ENCODE measurements around the gene ZBTB42.

Gene ZBTB42

DNA sequence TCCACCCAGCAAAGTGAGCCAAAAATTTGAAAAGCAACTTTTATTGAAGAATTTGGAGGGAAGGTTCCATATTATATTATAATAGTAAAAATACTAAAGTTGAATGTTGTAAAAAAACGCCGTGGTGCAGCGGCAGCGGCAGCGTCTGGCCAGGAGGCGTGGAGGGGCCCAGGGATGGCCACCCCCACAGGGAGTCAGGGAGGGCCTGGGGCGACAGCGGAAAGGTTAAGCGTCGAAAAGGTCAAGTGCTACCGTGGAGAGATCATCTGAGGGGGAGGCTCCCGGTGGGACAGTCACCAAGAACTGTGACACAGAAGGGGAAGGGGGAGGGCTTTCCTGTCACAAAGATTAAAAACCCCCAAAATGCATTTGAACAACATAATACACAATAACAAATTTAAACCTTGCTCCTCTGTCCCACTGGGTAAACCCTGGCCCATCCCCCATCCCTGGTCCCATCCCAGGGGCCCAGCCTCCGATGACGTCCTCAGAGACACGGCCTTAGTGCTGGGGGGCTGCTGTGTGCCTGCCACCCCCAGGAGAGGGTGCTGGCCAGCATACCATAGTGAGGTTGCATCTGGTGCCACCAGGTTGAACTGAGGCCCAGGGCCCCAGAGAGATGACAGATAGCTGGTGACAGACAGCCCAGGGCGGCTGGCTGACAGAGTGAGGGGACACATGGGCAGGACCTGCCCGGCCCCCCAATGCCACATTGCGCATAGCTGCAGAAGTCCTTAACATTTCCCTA is 31.4 kb upstream of the ZBTB42 start:
- no peak overlapping the region for H3K23ac ChIP-seq (ENCODE audit: low read length in 2 of 2)
- peak overlapping the region; percentile 94 for H4K8ac ChIP-seq (ENCODE audit: low read length)
- peaks cover 13% of the 10 kb centered on the region for H3K4me1 ChIP-seq (ENCODE audit: control insufficient read depth, insufficient read depth, low read depth, low read length)
- 88% methylated on average over 16 of the region's 18 CpGs for WGBS
- peaks cover 37 to 56% of the 10 kb centered on the region in 2 experiments for H3K36me3 ChIP-seq (ENCODE audit: control insufficient read depth in 1 of 2, insufficient read depth in 2 of 2, low read depth in 1 of 2, low read length in 2 of 2)
- no peak for DNase-seq
- no peak overlapping the region for H3K4ac ChIP-seq (ENCODE audit: low read depth in 1 of 2, low read length in 2 of 2)
- no peaks in the 10 kb centered on the region for H3K27me3 ChIP-seq (ENCODE audit: control insufficient read depth in 1 of 2, insufficient read depth in 1 of 2, low read length in 2 of 2)
- H2BK120ac ChIP-seq (ENCODE audit: low read depth, low read length) = no peak overlapping the region
- H2BK12ac ChIP-seq (ENCODE audit: low read length in 2 of 2) = peak overlapping the region in 1 of 2 experiments; percentile 73
- H3K9ac ChIP-seq (ENCODE audit: low read length) = no peak overlapping the region
- H3K14ac ChIP-seq (ENCODE audit: low read length in 2 of 2) = peak overlapping the region in 1 of 2 experiments; percentile 50
- no peak overlapping the region for H3K4me2 ChIP-seq (ENCODE audit: low read length, poor library complexity, severe bottlenecking)
- no peak overlapping the region for H2AFZ ChIP-seq (ENCODE audit: low read depth, low read length)
- H3K18ac ChIP-seq (ENCODE audit: low read depth in 1 of 2, low read length in 2 of 2) = peak overlapping the region in 1 of 2 experiments; percentile 53
- H2AK5ac ChIP-seq (ENCODE audit: low read length, severe bottlenecking) = no peak overlapping the region
- H3K9me3 ChIP-seq (ENCODE audit: control insufficient read depth, low read length) = no peaks in the 10 kb centered on the region
- H2BK15ac ChIP-seq (ENCODE audit: low read depth, poor library complexity, severe bottlenecking) = no peak overlapping the region
- no peak overlapping the region for H4K91ac ChIP-seq (ENCODE audit: low read length)
- H3K27ac ChIP-seq (ENCODE audit: low read length, poor library complexity, severe bottlenecking) = no peak overlapping the region
- no peak overlapping the region for H3K4me3 ChIP-seq (ENCODE audit: insufficient read depth in 1 of 2, low read depth in 1 of 2, low read length in 2 of 2)
- no peak overlapping the region for H2BK5ac ChIP-seq (ENCODE audit: low read depth, low read length, poor library complexity, severe bottlenecking)
- H3K79me1 ChIP-seq (replicated peaks; ENCODE audit: low read length, poor library complexity, severe bottlenecking) = peaks cover 4% of the 10 kb centered on the region

DNA sequence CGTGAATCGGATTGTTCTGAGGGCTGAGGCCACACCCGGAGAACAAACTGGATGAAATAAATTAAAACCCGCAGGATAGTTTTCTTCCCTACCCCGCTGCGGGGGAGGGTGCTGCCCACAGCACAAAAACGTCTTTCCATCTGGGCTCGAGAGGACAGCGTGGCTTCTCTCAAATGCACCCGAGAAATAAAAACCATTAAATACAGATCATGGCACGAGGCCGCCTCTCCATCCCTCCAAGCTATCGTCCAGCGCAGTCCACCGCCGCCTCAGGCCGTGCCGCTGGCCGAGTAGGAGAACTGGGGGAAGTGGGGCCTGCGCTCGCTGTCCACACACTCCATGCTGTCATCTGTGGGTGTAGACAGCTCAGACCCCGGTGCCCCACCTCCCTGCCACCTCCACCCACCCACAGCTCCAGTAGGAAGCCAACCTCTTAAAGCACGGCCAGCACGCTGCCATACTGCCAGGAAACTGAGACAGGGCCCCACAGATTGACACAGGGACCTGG is 30.8 kb upstream of the ZBTB42 start:
- Histone ChIP-seq H2AK5ac (ENCODE audit: low read length, severe bottlenecking) (no peak overlapping the region), H2BK5ac (ENCODE audit: low read depth, low read length, poor library complexity, severe bottlenecking) (no peak overlapping the region), H3K14ac (ENCODE audit: low read length in 2 of 2) (no peak overlapping the region), H3K27me3 (ENCODE audit: control insufficient read depth in 1 of 2, insufficient read depth in 1 of 2, low read length in 2 of 2) (no peaks in the 10 kb centered on the region), H2AFZ (ENCODE audit: low read depth, low read length) (no peak overlapping the region), H3K9ac (ENCODE audit: low read length) (no peak overlapping the region), H3K27ac (ENCODE audit: low read length, poor library complexity, severe bottlenecking) (no peak overlapping the region), H3K4ac (ENCODE audit: low read depth in 1 of 2, low read length in 2 of 2) (no peak overlapping the region), H3K4me3 (ENCODE audit: insufficient read depth in 1 of 2, low read depth in 1 of 2, low read length in 2 of 2) (no peak overlapping the region), H3K36me3 (ENCODE audit: control insufficient read depth in 1 of 2, insufficient read depth in 2 of 2, low read depth in 1 of 2, low read length in 2 of 2) (peaks cover 39 to 62% of the 10 kb centered on the region in 2 experiments), H3K18ac (ENCODE audit: low read depth in 1 of 2, low read length in 2 of 2) (peak overlapping the region in 1 of 2 experiments; percentile 14), H3K4me2 (ENCODE audit: low read length, poor library complexity, severe bottlenecking) (no peak overlapping the region), H2BK120ac (ENCODE audit: low read depth, low read length) (no peak overlapping the region), H3K4me1 (ENCODE audit: control insufficient read depth, insufficient read depth, low read depth, low read length) (peaks cover 13% of the 10 kb centered on the region), H3K9me3 (ENCODE audit: control insufficient read depth, low read length) (no peaks in the 10 kb centered on the region), H4K8ac (ENCODE audit: low read length) (no peak overlapping the region), H2BK12ac (ENCODE audit: low read length in 2 of 2) (peak overlapping the region in 1 of 2 experiments; percentile 73), H4K91ac (ENCODE audit: low read length) (no peak overlapping the region), H2BK15ac (ENCODE audit: low read depth, poor library complexity, severe bottlenecking) (no peak overlapping the region), H3K79me1 (replicated peaks; ENCODE audit: low read length, poor library complexity, severe bottlenecking) (peaks cover 4% of the 10 kb centered on the region), H3K23ac (ENCODE audit: low read length in 2 of 2) (no peak overlapping the region)
- DNase-seq = no peak
- WGBS = 89% methylated on average over 24 of the region's 24 CpGs

DNA sequence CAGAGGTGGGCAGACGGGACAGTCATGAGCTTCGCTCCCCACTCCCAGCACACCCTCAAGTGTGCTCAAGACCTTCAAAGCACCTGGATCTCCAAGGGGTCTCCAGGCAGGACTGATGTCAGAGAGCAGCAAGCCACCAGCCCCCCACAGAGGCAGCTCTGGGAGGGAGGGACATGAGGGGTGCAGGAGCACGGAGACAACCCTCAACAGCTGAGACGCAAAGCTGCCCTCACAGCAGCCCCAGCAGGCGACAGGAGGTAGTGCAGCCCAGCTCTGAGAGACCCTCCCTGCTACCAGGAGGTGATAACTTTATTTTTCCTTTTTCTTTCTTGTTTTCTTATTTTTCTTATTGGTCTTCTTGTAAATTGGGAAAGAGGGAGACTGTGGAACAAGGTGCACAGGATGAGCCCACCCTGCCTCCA is 30.0 kb upstream of the ZBTB42 start:
- Histone ChIP-seq H2BK12ac (ENCODE audit: low read length in 2 of 2) (no peak overlapping the region), H4K8ac (ENCODE audit: low read length) (no peak overlapping the region), H3K27ac (ENCODE audit: low read length, poor library complexity, severe bottlenecking) (no peak overlapping the region), H2AK5ac (ENCODE audit: low read length, severe bottlenecking) (no peak overlapping the region), H3K9ac (ENCODE audit: low read length) (no peak overlapping the region), H3K23ac (ENCODE audit: low read length in 2 of 2) (no peak overlapping the region), H2BK120ac (ENCODE audit: low read depth, low read length) (no peak overlapping the region), H3K36me3 (ENCODE audit: control insufficient read depth in 1 of 2, insufficient read depth in 2 of 2, low read depth in 1 of 2, low read length in 2 of 2) (peaks cover 46 to 70% of the 10 kb centered on the region in 2 experiments), H3K9me3 (ENCODE audit: control insufficient read depth, low read length) (no peaks in the 10 kb centered on the region), H4K91ac (ENCODE audit: low read length) (no peak overlapping the region), H3K4ac (ENCODE audit: low read depth in 1 of 2, low read length in 2 of 2) (no peak overlapping the region), H3K14ac (ENCODE audit: low read length in 2 of 2) (no peak overlapping the region), H2BK5ac (ENCODE audit: low read depth, low read length, poor library complexity, severe bottlenecking) (no peak overlapping the region), H3K4me1 (ENCODE audit: control insufficient read depth, insufficient read depth, low read depth, low read length) (peaks cover 13% of the 10 kb centered on the region), H2BK15ac (ENCODE audit: low read depth, poor library complexity, severe bottlenecking) (no peak overlapping the region), H2AFZ (ENCODE audit: low read depth, low read length) (no peak overlapping the region), H3K18ac (ENCODE audit: low read depth in 1 of 2, low read length in 2 of 2) (no peak overlapping the region), H3K4me3 (ENCODE audit: insufficient read depth in 1 of 2, low read depth in 1 of 2, low read length in 2 of 2) (no peak overlapping the region), H3K4me2 (ENCODE audit: low read length, poor library complexity, severe bottlenecking) (no peak overlapping the region), H3K79me1 (replicated peaks; ENCODE audit: low read length, poor library complexity, severe bottlenecking) (peaks cover 11% of the 10 kb centered on the region), H3K27me3 (ENCODE audit: control insufficient read depth in 1 of 2, insufficient read depth in 1 of 2, low read length in 2 of 2) (no peaks in the 10 kb centered on the region)
- peak; percentile 18 for DNase-seq
- 94% methylated on average over 4 of the region's 5 CpGs for WGBS

DNA sequence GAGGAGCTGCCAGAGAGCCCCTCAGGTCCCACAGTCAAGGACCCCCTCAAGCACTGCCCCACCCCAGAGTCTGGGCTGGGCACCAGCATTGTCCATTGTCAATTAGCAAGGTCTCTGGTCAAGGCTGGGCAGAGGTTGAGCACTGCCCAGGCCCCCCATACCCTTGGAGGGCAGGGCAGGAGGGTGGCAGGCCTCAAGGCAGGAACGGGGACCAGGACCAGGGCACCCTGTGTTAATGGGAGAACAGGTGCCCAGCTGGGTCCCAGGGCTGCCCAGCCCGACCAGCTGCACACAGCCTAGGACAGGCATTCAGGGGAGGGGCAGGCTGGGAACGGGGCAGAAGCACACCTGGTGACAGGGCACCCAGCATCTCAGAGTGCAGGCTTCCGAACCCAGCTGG is 29.5 kb upstream of the ZBTB42 start:
- Histone ChIP-seq H2BK12ac (ENCODE audit: low read length in 2 of 2) (no peak overlapping the region), H3K9me3 (ENCODE audit: control insufficient read depth, low read length) (no peaks in the 10 kb centered on the region), H3K4me1 (ENCODE audit: control insufficient read depth, insufficient read depth, low read depth, low read length) (peaks cover 13% of the 10 kb centered on the region), H2BK120ac (ENCODE audit: low read depth, low read length) (no peak overlapping the region), H3K27ac (ENCODE audit: low read length, poor library complexity, severe bottlenecking) (no peak overlapping the region), H3K9ac (ENCODE audit: low read length) (no peak overlapping the region), H4K8ac (ENCODE audit: low read length) (no peak overlapping the region), H3K36me3 (ENCODE audit: control insufficient read depth in 1 of 2, insufficient read depth in 2 of 2, low read depth in 1 of 2, low read length in 2 of 2) (peaks cover 47 to 75% of the 10 kb centered on the region in 2 experiments), H3K4ac (ENCODE audit: low read depth in 1 of 2, low read length in 2 of 2) (no peak overlapping the region), H2AK5ac (ENCODE audit: low read length, severe bottlenecking) (no peak overlapping the region), H3K4me3 (ENCODE audit: insufficient read depth in 1 of 2, low read depth in 1 of 2, low read length in 2 of 2) (no peak overlapping the region), H3K27me3 (ENCODE audit: control insufficient read depth in 1 of 2, insufficient read depth in 1 of 2, low read length in 2 of 2) (no peaks in the 10 kb centered on the region), H3K23ac (ENCODE audit: low read length in 2 of 2) (no peak overlapping the region), H2AFZ (ENCODE audit: low read depth, low read length) (no peak overlapping the region), H2BK5ac (ENCODE audit: low read depth, low read length, poor library complexity, severe bottlenecking) (no peak overlapping the region), H3K4me2 (ENCODE audit: low read length, poor library complexity, severe bottlenecking) (no peak overlapping the region), H2BK15ac (ENCODE audit: low read depth, poor library complexity, severe bottlenecking) (no peak overlapping the region), H4K91ac (ENCODE audit: low read length) (no peak overlapping the region), H3K79me1 (replicated peaks; ENCODE audit: low read length, poor library complexity, severe bottlenecking) (peaks cover 12% of the 10 kb centered on the region), H3K14ac (ENCODE audit: low read length in 2 of 2) (no peak overlapping the region), H3K18ac (ENCODE audit: low read depth in 1 of 2, low read length in 2 of 2) (no peak overlapping the region)
- 97% methylated on average over 4 of the region's 4 CpGs for WGBS
- no peak for DNase-seq
